ENCODE measurements around the gene ASCL2. TPM values are rescaled to one million over a fixed set of nuclear protein-coding genes. Genes with fewer than 3 reads are reported as not detected.
"Not testable (repeated sequence)": the region's sequence is repeated elsewhere in the genome, so short reads cannot be mapped to it uniquely, and the experiment has no call there.

ASCL2 gene
- total and polyA plus RNA-seq, 2 experiments from 2014 or later = not detected

GRCh38 chr11:2248242-2248641 lies 22.1 kb downstream of the ASCL2 start:
- H3K36me3 ChIP-seq = no peaks in the 10 kb centered on the region
- H3K4me1 ChIP-seq (ENCODE audit: low read depth) = no peaks in the 10 kb centered on the region
- TF ChIP-seq, protein P1, sequence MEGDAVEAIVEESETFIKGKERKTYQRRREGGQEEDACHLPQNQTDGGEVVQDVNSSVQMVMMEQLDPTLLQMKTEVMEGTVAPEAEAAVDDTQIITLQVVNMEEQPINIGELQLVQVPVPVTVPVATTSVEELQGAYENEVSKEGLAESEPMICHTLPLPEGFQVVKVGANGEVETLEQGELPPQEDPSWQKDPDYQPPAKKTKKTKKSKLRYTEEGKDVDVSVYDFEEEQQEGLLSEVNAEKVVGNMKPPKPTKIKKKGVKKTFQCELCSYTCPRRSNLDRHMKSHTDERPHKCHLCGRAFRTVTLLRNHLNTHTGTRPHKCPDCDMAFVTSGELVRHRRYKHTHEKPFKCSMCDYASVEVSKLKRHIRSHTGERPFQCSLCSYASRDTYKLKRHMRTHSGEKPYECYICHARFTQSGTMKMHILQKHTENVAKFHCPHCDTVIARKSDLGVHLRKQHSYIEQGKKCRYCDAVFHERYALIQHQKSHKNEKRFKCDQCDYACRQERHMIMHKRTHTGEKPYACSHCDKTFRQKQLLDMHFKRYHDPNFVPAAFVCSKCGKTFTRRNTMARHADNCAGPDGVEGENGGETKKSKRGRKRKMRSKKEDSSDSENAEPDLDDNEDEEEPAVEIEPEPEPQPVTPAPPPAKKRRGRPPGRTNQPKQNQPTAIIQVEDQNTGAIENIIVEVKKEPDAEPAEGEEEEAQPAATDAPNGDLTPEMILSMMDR (IDR thresholded peaks at IDR 0.05; ENCODE audit: low read depth, low read length) = no peak
- no peak for DNase-seq (ENCODE audit: low read depth in 1 of 2, low spot score in 1 of 2)
- no peak overlapping the region for H3K4me3 ChIP-seq
- H3K27me3 ChIP-seq = peaks cover 3% of the 10 kb centered on the region
- H3K9me3 ChIP-seq (ENCODE audit: low read depth) = no peaks in the 10 kb centered on the region
- H3K27ac ChIP-seq = no peak overlapping the region

DNA sequence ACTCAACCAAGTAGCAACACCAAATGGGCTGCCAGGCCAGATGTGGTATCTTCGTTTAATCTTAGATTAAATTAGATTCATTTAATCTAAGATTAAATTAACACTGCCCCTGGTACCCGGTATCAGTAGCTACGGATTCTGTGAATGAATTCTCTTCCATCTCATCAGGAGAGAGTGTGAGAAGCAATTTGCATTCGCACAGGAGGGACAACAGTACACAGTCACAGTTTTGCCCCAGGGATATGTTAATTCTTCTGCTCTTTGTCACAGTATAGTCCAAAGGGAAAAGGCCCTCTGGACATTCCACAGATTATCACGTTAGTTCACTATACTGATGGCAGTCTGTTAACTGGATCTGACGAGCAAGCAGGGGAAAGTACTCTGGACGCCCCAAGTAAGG lies 22.9 kb downstream of the ASCL2 start:
- TF ChIP-seq, protein P1 (IDR thresholded peaks at IDR 0.05; ENCODE audit: low read depth, low read length) = no peak
- no peak overlapping the region for H3K27ac ChIP-seq
- DNase-seq (ENCODE audit: low read depth in 1 of 2, low spot score in 1 of 2) = no peak
- H3K9me3 ChIP-seq (ENCODE audit: low read depth) = no peaks in the 10 kb centered on the region
- no peak overlapping the region for H3K4me3 ChIP-seq
- H3K4me1 ChIP-seq (ENCODE audit: low read depth) = no peaks in the 10 kb centered on the region
- peaks cover 3% of the 10 kb centered on the region for H3K27me3 ChIP-seq
- H3K36me3 ChIP-seq = no peaks in the 10 kb centered on the region

DNA sequence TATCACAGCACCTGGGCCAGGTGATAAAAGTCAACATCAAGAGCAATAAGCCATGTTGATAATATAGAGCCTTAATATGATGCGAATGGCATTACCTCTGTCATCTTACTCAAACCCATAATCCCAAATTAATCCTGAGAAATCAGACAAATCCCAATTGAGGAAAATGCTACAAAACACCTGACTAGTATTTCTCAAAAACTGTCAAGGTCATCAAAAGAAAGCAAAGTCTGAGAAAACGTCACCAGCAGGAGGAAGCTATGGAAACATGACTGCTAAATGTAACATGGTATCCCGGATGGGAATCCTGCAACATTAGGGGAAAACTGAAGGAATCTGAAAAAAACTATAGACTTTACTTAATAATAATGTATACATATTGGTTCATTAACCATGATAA lies 29.6 kb downstream of the ASCL2 start:
- Histone ChIP-seq H3K36me3 (no peaks in the 10 kb centered on the region), H3K27ac (no peak overlapping the region), H3K9me3 (ENCODE audit: low read depth) (no peaks in the 10 kb centered on the region), H3K4me1 (ENCODE audit: low read depth) (no peaks in the 10 kb centered on the region), H3K27me3 (peaks cover 3% of the 10 kb centered on the region), H3K4me3 (no peak overlapping the region)
- DNase-seq (ENCODE audit: low read depth in 1 of 2, low spot score in 1 of 2) = no peak
- TF ChIP-seq, protein P1 (IDR thresholded peaks at IDR 0.05; ENCODE audit: low read depth, low read length) = no peak

DNA sequence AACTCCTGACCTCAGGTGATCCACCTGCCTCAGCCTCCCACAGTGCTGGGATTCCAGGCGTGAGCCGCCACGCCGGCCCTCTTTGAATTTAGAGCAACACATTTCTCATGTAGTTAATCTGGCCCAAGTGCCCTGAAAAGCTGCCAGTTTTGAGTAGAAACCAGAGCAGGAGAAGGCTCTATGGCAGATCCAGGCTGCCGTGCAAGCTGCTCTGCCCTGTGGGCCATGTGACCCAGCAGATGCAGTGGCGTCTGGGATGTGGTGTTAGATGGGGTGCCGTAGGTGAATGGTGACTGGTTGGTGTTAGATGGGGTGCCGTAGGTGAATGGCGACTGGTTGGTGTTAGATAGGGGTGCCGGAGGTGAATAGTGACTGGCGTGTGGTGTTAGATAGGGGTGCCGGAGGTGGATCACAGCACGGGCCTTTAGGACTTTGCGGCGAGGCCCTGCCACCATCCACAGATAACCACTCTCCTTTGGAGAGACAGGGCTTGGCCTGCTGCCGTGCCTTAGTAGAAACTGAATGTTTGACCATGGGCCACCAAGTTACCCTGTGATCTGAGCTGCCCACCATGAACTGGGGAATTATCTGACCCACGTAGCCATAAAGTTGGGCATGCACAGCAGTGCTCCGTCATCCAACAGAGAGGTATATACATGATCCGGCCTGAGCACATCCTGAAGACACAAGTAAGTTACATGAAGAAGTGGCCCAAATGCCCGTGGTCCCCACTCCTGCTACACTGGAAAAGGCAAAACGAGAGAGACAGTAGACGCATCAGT lies 32.7 kb downstream of the ASCL2 start:
- no peak for DNase-seq (ENCODE audit: low read depth in 1 of 2, low spot score in 1 of 2)
- Histone ChIP-seq H3K36me3 (no peaks in the 10 kb centered on the region), H3K27me3 (peaks cover 4% of the 10 kb centered on the region), H3K9me3 (ENCODE audit: low read depth) (no peaks in the 10 kb centered on the region), H3K4me1 (ENCODE audit: low read depth) (no peaks in the 10 kb centered on the region), H3K4me3 (no peak overlapping the region), H3K27ac (no peak overlapping the region)
- TF ChIP-seq, protein P1 (IDR thresholded peaks at IDR 0.05; ENCODE audit: low read depth, low read length) = no peak

DNA sequence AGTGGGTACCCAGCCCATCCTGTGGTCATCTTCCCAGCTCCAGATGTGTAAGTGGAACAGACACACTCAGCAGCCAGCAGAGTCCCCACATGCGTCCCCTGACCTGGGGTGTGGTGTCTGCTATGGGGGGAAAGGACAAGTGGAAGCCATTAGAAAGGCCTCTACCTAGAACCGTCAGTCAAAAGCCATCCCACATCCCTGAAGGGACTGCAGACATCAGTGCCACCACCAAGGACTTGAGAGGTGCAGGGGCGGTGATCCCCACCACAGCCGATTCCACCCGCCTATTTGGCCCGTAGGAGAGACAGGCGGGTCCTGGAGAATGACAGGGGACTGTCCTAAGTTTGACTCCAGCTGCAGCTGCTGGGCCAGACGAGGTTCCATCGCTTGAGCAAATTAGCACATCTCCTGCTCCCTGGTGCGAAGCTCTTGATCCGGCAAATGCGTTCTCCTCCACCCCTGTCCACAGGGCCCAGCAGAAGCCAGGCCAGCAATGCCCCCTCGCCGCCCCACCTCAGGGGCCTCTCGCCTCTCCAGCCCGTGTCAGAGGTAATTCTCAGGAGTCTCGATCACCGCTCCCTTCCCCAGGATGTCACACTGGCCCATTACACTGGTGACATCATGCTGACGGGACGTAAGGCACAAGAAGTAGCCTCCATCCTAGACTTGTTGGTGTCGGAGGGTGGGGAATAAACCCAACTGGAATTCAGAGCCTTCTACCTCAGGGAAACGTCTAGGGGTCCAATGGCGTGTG lies 33.8 kb downstream of the ASCL2 start:
- H3K27me3 ChIP-seq; H3K4me1 ChIP-seq (ENCODE audit: low read depth); H3K36me3 ChIP-seq; H3K27ac ChIP-seq; DNase-seq (ENCODE audit: low read depth in 1 of 2, low spot score in 1 of 2); H3K9me3 ChIP-seq (ENCODE audit: low read depth); H3K4me3 ChIP-seq: not testable (repeated sequence)
